ENCODE data around the gene HNRNPH2.

The HNRNPH2 gene

GRCh38 chrX:101397779-101398178 lies 10.2 kb upstream of the HNRNPH2 start:
- no peak for DNase-seq

GRCh38 chrX:101398694-101399093 lies 9.3 kb upstream of the HNRNPH2 start:
- DNase-seq, result no peak

- no peak for DNase-seq
Observed at GRCh38 chrX:101399825-101400224, 8.2 kb upstream of the HNRNPH2 start.

GRCh38 chrX:101407167-101407747 lies 765 bp upstream of the HNRNPH2 start:
- no peak for DNase-seq

GRCh38 chrX:101408532-101408841 lies 465 bp downstream of the HNRNPH2 start:
- no peak for DNase-seq

GRCh38 chrX:101409043-101409442 lies 1.0 kb downstream of the HNRNPH2 start:
- DNase-seq, result no peak

- DNase-seq, result no peak
Observed at GRCh38 chrX:101410461-101410860, 2.4 kb downstream of the HNRNPH2 start.

GRCh38 chrX:101411984-101412383 lies 4.0 kb downstream of the HNRNPH2 start:
- DNase-seq, result no peak

GRCh38 chrX:101415180-101416145 lies 7.4 kb downstream of the HNRNPH2 start:
- DNase-seq, result peak in 1 of 2 experiments; percentile 18

GRCh38 chrX:101416691-101417090 lies 8.7 kb downstream of the HNRNPH2 start:
- no peak for DNase-seq

- no peak for DNase-seq
Observed at GRCh38 chrX:101417190-101417589, 9.2 kb downstream of the HNRNPH2 start.

GRCh38 chrX:101417981-101418841 lies 10.2 kb downstream of the HNRNPH2 start:
- peak; percentile 2 to 39 for DNase-seq

- no peak for DNase-seq
Observed at GRCh38 chrX:101419489-101419888, 11.5 kb downstream of the HNRNPH2 start.

- DNase-seq, result no peak
Observed at GRCh38 chrX:101427954-101428353, 19.9 kb downstream of the HNRNPH2 start.

GRCh38 chrX:101429934-101430333 lies 21.9 kb downstream of the HNRNPH2 start:
- DNase-seq, result no peak

GRCh38 chrX:101430457-101431078 lies 22.5 kb downstream of the HNRNPH2 start:
- DNase-seq, result no peak

GRCh38 chrX:101442085-101442484 lies 34.1 kb downstream of the HNRNPH2 start:
- no peak for DNase-seq

GRCh38 chrX:101449279-101449678 lies 41.3 kb downstream of the HNRNPH2 start:
- DNase-seq, result no peak

- no peak for DNase-seq
Observed at GRCh38 chrX:101450085-101450484, 42.1 kb downstream of the HNRNPH2 start.

- no peak for DNase-seq
Observed at GRCh38 chrX:101450961-101451360, 42.9 kb downstream of the HNRNPH2 start.

- DNase-seq, result no peak
Observed at GRCh38 chrX:101452056-101452455, 44.0 kb downstream of the HNRNPH2 start.

- DNase-seq, result no peak
Observed at GRCh38 chrX:101460669-101461068, 52.6 kb downstream of the HNRNPH2 start.

GRCh38 chrX:101462892-101463291 lies 54.9 kb downstream of the HNRNPH2 start:
- DNase-seq, result no peak

All from stimulated activated CD4-positive, alpha-beta T cell treated with anti-CD3 and anti-CD28 coated beads, Interleukin-4, amount 100 ng/mL, for 4 hours (primary cell).